DMS53 (cell line): Measurements from ENCODE around the gene CNIH4.
"Not testable (repeated sequence)": the region's sequence is repeated elsewhere in the genome, so short reads cannot be mapped to it uniquely, and the experiment has no call there.

ENCODE experiments used
- DNase-seq: peaks from one replicate; lab custom pipeline; 2025; lab: John Stamatoyannopoulos, UW

CNIH4 gene

DNA sequence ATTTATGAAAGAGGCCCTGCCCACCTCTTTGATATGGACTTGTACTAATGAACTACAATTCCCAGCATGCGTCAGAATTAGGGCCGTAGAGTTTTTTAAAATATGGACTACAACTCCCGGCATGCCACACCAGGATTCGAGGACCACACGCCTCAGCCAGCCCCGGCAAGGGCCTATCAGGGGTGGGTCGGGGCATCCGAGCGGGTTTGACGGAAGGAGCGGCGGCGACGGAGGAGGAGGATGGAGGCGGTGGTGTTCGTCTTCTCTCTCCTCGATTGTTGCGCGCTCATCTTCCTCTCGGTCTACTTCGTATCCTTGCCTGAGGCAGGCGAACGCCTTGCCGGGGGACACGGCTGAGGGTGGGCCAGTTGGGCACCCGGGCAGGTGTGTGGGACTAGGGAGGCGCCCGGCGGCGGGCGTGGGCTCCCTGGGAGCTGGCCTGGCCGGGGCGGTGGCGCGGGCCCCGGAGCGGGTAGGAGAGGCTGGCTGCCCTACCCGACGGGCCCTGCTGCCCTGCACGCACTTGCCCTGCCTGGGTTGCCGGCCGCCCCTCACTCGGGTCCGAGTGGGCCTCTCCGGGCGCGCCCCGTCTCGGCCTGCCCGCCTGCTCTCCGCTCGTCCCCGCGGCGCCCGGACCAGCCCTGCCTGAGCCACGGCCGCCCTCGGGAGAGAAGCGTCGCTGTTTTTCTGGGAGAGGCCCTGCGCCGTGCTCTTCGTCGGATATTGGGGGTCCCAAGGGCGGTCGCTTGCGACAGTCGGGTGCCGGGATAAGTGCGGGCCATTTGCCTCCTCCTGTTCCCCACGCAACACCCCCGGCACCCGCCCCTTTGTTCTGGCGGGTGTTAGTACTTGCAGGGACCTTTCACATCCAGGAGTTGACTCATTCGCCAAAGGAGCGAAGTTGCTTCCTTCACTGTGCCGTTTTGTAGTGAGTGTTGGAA lies at the start of gene CNIH4:
Gene CNIH4, plus strand, starts transcription at position 195 of the 941 bp plus-strand sequence. Its CDS starts 46 bp downstream, at position 241.
- DNase-seq = peak; percentile 97

DNA sequence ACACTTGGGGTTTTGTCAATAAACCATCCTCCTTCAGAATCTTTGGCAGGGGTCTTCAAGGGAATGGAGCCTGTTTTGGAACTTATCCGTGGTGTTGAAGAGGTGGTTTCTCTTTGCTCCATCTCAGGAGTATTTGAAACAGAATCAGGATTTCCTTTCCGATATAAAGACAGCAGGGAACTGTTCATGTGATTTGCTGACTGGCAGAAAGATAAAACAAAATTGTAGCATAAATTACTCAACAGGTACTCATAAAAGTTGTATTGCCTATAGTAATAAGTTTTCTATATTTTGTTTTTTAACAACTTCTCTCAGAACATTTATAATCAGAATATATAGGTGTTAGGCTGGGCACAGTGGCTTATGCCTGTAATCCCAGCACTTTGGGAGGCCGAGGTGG lies 48.6 kb upstream of the CNIH4 start:
- no peak for DNase-seq

DNA sequence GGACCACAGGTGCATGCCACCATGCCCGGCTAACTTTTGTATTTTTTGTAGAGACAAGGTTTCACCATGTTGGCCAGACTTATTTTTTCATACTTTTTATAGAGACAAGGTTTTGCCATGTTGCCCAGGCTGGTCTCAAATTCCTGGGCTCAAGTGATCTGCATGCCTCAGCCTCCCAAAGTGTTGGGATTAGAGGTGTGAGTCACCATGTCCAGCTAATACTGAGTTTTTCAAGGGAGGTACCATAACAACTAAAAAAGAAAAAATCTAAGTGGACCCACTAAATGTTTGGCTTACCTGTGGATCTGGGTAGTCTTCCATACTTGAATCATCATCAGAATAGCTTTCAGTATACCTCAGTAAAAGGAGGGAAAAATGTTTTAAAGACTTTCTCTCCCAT lies 45.2 kb upstream of the CNIH4 start:
- not testable (repeated sequence) for DNase-seq

DNA sequence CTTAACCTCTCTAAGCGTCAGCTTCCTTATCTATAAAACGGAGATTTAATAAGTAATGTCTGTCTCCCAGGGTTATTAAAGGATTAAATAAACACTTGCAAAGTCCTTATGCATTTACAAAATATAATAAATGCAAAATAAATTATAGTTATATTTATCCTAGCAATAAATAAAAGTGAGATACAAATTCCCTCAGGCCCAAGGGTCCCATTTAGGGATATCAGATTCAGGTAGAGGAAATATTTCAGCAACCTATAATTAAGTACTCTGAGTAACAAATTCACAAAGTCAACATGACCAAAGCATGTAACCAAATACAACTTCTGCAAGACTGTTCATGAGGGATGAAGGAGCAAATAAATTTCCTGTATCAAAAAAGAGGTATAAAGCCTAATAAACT lies 44.7 kb upstream of the CNIH4 start:
- no peak for DNase-seq

DNA sequence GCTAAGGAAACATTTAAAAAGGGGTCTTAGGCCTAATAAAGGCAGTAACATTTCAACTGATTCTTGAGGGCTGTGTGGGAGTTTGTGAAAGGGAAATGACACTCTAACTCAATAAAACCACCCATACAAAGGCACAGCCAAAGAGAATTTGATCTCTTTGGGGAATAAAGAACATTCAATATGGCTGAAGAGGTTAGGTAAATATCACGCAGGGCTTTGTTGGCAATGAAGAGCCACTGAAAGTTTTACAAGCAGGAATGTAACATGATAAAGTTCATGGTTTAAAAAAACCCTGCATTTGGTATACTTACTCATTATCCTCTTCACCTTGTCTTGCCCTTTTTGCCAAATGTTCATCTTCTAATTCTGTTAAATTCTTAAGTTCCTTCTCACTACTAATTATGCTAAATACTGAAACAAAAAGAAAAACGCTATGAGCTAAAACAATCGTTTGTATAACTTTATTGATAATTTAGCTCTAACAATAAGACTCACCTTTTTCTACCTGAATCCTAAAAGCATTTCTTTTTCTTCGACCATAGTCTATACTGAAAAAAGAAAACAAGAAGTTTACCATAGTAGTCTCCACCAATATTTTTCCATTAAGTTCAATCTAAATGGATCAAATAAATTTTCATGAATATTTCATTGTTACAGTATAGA lies 39.2 kb upstream of the CNIH4 start:
- DNase-seq = peak; percentile 79

DNA sequence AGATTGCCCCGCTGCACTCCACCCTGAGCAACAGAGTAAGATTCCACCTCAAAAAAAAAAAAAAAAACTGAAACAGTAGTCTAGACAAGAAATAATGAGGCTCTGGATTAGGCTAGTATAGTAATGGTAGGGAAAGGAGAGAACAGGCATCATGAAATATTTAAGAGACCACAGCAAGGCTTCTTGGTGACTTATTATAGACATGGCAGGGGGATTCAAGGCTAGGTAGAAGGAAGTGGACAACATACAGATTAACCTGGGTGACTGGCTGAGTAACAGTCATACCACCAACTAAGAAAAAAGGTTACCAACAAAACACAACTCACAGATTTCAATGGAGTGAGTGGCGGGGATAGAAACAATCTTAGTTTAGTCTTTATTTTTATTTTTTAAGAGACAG lies 35.0 kb upstream of the CNIH4 start:
- no peak for DNase-seq

DNA sequence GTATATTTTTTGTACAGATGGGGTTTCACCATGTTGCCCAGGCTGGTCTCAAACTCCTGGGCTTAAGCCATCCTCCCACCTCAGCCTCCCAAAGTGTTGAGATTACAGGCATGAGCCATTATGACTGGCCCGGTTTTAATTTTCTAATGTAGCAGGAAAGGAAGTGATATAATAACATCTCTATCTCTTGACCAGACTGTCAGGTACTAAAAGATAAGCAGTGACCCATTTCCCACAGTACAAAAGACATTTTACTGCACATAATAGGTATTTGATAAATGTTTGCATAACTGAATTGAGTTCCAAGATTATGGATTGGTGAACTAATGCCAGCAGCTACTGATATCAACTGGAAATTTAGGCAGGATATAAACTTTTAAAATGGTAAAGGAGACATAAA lies 30.7 kb upstream of the CNIH4 start:
- DNase-seq = no peak

DNA sequence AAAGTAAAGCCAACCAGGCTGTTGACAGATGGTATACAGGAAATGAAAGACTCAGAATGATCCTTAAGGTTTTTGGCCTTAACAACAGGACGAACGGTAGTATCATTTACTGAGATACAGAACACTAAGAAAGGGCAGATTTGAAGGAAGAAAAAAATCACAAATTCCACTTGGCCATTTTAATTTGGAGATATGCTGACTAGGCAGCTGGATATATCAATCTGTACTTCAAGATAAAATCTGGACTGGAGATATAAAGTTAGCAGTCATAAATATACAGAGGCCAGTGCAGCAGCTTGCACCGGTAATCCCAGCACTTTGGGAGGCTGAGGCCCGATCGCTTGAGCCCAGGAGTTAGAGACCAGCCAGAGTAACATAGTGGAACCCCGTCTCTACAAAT lies 28.0 kb upstream of the CNIH4 start:
- no peak for DNase-seq

DNA sequence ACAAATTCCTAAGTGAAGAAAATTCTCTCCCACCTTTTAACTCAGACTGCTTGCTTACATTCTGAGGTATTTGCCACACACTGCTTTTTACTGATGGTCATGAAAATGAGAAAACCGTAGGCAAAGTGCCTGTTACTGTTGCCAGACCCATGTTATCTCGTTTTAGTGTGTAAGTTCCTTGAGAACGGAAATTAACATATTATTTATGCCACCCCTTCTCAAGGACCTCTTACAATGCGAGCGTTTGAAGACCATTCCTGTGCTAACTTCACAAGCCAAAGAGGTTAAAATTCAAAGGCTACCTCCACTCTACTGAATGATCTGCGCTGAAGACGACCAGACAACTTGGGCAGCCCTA lies 27.2 kb upstream of the CNIH4 start:
- no peak for DNase-seq

DNA sequence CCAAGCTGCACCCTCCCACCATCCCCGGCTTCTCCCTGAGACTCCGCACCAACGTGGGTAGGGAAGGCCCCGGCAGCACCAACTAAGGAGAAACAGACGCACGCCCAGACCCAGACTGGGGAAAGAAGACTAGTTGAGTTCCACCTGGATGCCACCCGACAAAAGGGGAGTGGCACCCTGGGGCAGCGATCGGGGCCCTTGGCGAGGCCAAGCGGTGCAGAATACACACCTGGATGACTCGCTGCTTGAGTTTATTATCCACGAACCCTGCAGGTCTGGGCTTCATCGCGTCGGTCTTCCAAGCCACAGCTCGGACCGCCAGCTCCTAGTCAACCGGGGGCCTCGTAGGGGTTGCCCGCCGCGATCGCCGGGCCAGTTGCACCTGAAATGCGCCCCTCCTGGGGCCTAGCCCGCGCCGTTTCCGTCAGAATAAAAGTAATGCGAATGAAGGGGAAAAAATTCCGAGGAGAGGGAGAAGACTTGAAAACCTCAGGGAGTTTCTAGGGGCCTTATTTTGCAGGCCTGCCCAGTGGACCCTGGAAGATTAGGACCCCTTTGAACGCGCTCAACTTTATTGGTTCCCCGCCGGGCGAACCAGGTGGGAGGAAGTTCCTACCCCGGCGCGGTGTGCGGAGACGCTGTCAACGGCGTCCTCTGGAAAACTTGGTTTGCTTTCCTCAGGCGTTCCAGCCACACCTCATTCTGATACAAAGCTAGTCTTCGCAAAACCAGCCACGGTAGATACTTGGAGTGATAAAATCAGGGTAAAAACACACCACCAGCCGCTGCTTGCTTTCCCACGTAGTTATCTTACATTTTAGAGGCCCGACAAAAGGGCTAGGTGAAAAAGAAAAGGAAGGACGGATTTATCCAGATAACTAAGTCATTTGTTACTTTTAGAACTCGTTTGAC lies 26.6 kb upstream of the CNIH4 start, which contains the start of gene NVL:
Gene NVL, minus strand, starts transcription at position 331 of the 912 bp plus-strand sequence. Its CDS starts 45 bp downstream, at position 286.
- peak; percentile 95 for DNase-seq

DNA sequence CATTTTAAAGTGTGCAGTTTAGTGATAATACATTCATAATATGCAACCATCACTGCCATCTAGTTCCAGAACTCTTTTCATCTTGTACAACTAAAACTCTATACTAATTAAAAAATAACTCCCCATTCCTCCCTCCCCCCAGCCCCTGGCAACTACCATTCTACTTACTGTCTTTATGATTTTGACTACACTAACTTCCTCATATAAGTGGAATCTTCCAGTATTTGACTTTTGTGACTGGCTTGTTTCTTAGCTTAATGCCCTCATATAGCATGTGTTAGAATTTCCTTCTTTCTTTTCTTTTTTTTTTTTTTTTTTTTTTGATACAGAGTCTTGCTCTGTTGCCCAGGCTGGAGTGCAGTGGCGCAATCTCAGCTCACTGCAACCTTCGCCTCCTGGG lies 25.4 kb upstream of the CNIH4 start:
- DNase-seq = no peak

DNA sequence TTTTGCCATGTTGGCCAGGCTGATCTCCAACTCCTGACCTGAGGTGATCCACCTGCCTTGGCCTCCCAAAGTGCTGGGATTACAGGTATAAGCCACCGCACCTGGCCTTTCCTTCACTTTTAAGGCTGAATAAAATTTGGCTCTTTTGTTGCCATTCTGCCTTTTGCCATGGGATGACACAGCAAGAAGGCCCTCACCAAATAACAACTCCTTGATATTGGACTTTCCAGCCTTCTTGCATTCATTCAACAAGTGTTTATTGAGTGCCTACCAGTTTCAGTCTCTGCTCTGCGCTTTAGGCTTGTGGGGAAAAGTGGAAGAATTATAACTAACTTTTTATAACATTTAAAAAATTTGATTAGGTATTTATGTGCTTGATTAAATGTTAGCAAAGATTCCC lies 24.9 kb upstream of the CNIH4 start:
- no peak for DNase-seq

DNA sequence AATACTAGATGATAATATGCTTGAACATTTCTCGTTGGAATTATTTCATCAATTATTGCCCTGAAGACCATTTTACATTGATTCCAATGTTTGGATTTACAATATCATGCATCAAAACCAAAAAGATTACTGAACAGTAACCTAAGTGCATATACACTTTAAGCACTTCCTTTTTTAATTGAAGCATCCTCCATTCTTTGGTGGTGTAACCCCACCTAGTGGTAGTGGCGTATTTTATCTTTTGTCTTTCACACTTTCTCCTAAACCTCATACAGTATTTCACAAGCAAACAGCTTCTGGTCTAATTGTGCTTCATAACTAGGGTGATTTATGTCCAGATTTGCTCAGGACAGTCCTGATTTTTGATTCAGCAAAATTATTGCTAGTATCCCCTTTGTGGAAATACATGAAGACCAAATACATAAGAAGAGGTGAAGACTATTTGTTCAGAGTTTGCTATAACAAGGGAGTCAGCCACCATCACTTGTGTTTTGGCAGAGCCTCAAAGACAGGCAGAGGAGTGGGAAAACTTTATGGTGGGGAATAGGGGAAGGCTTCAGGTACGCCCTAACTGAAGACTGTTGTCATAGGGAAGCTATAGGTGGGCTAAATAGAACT lies 23.3 kb upstream of the CNIH4 start:
- DNase-seq = peak; percentile 82

DNA sequence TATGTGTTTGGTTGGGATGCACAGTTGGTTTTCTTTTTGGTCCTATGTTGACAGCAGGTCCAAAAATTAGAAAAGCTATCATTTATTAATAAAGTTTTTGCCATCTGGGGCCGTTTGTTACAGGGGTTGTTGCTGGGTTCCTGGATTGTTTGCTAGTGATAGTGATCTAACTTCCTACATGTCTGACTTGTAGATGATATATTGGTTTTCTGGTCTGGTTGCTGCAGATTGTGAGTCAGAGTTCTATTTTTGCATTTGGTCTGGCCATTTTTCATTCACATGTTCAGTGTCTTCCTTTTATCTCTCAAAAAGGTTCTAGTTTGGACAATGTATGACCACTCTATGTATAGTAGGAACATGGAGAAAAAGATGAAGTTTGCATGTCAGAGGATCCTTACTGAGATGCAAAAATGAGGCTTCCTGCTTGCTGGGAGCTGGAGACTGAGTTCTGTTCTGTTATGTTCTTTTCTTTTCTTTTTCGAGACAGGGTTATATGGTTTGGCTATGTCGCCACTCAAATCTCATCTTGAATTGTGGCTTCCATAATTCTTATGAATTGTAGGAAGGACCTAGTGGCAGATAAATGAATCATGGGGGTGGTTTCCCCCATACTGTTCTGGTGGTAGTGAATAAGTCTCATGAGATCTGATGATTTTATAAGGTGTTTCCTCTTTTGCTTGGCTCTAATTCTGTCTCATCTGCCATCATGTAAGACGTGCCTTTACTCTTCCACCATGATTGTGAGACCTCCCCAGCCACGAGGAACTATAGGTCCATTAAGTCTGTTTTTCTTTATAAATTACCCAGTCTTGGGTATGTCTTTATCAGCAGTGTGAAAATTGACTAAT lies 22.5 kb upstream of the CNIH4 start:
- DNase-seq = peak; percentile 9

DNA sequence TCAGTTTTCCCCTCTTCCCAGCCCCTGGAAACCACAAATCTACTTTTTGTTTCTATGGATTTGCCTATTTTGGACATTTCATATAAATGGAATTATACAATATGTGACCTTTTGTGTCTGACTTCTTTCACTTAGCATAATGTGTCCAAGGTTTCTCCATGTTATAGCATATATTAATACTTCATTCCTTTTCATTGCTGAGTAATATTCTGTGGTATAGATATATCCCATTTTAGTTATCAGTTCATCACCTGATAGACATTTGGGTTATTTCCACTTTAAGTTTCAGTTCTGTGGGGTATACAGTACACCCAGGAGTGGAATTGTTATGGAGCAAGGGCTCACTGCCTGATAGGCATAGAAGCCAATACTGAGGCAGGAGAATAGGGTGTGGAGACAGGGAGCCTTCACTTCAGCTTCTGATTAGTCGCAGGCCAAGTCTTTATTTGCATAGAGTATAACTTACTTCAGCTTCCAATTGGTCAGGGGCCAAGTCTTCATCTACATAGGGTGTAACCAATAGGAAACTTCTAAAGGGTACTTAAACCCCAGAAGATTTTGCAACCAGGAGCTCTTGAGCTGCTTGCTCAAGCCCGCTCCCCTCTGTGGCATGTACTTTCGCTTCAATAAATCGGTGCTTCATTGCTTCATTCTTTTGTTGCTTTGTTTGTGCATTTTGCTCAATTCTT lies 18.4 kb upstream of the CNIH4 start:
- no peak for DNase-seq

DNA sequence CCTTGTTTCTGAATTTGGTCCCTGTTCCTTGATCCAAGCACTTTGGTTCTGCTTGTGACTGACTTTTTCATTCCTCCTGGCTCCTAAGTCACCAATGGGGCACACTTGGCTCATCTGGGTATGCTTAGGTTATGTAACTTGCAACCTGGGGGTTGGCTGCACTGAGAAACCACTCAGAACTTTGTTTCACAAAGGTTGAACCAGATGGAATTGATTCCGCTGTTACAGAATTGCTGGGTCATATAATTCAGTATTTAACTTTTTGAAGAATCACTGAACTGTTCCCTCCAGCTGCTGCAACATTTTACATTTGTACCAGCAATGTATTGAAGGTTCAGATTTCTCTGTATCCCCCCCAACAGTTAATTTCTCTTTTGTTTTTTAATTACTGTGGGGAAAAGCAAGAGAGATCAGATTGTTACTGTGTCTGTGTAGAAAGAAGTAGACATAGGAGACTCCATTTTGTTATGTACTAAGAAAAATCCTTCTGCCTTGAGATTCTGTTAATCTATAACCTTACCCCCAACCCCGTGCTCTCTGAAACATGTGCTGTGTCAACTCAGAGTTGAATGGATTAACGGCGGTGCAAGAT lies 17.1 kb upstream of the CNIH4 start:
- peak; percentile 9 for DNase-seq

DNA sequence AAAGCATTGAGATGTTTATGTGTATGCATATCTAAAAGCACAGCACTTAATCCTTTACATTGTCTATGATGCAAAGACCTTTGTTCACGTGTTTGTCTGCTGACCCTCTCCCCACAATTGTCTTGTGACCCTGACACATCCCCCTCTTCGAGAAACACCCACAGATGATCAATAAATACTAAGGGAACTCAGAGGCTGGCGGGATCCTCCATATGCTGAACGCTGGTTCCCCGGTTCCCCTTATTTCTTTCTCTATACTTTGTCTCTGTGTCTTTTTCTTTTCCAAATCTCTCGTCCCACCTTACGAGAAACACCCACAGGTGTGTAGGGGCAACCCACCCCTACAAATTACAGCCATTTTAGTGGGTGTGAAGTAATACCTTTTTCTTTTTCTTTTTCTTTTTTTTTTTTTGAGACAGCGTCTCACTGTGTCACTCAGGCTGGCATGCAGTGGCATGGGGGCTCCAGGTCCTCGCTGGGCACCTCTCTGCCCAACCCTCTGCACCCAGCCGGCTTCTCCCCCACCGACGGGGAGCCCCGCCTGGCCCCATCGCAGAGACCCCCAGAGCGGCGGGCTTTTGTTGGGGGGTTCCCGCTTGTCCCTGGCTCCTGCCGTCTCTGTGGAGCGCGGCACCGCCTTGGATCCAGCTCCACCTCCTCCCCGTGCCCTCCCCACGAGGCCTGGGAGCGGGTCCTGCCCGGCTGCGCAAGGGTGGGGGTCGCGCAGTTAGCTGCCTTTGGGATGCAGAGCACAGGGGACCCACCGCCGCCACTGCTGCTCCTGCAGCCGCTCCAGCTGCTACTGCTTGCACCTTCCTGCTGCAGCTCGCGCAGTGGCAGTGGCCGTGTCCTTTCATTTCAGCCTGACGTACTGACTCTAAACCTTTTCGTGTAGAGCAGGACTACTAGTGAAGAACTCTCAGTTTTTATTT lies 16.0 kb upstream of the CNIH4 start:
- DNase-seq = peak; percentile 73

DNA sequence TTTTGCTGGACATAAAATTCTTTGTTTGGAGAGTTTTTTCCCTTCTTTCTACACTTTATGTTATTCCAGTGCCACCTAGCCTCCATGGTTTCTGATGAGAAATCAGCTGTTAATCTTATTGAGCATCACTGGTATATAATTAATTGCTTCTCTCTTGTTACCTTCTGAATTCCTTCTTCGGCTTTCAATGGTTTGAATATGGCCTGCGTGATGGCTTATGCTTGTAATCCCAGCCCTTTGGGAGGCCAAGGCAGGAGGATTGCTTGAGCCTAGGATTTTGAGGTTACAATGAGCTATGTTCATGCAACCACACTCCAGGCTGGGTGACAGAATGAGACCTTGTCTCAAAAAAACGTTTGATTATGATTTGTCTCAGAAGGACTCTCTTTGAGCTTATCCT lies 13.0 kb upstream of the CNIH4 start:
- DNase-seq = peak; percentile 30

DNA sequence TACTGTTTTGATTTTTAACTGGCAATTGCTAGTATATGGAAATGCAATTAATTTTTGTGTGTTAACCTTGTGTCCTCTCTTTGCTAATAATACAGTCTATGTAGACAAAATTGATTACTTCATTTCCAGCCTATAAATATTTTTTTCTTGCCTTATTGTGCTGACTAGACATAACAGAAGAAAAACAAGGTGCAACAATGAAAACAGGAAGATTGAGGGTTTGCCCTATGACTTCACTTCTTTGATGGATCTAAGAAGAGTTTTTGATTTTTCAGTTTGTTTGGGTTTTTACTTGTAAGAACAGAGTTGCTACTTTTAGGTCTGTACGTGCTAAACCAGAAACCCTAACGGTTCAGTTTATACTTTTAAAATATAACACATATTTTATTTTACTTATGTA lies 8.5 kb upstream of the CNIH4 start:
- DNase-seq = no peak
